Fibroblast of villous mesenchyme (primary cell): ENCODE results near the gene DENND10. TPM values are rescaled to one million over a fixed set of nuclear protein-coding genes. Genes with fewer than 3 reads are reported as not detected.
"Not testable (repeated sequence)": the region's sequence is repeated elsewhere in the genome, so short reads cannot be mapped to it uniquely, and the experiment has no call there.

Experiments
- DNase-seq: peaks from one replicate; pipeline ENCODE4 v3.0.0-alpha.2; 2010; ENCODE audit warnings: low read depth
- H3K4me3 ChIP-seq: 2 replicates; pipeline ENCODE4 v1.5.1; 2011; ENCODE audit warnings: low read depth, mild to moderate bottlenecking, low read length
- CTCF ChIP-seq: IDR thresholded peaks from 2 replicates; pipeline ENCODE4 v1.5.1; 2012; ENCODE audit warnings: low read depth, mild to moderate bottlenecking, low read length; ENCODE audit not compliant: insufficient read depth
- total RNA-seq: library from RNA; depleted of rRNA; stranded (reverse); fragments of >200 nt; gene quantifications from 2 replicates; pipeline ENCODE4 v1.2.3, GENCODE V29; 2012

The DENND10 gene
- total RNA-seq, 1 donor, result 94.6 TPM

GRCh38 chr10:119133949-119134348 lies 30.0 kb downstream of the DENND10 start:
- TF ChIP-seq CTCF, result no peak
- no peak for DNase-seq
- H3K4me3 ChIP-seq, result no peak overlapping the region

- no peak overlapping the region for H3K4me3 ChIP-seq
- peak; percentile 94 for DNase-seq
- no peak for TF ChIP-seq CTCF
Measured at GRCh38 chr10:119135513-119135881, 31.6 kb downstream of the DENND10 start.

- TF ChIP-seq CTCF, result no peak
- H3K4me3 ChIP-seq, result no peak overlapping the region
- peak; percentile 68 for DNase-seq
Measured at GRCh38 chr10:119136084-119136483, 32.2 kb downstream of the DENND10 start.

DNA sequence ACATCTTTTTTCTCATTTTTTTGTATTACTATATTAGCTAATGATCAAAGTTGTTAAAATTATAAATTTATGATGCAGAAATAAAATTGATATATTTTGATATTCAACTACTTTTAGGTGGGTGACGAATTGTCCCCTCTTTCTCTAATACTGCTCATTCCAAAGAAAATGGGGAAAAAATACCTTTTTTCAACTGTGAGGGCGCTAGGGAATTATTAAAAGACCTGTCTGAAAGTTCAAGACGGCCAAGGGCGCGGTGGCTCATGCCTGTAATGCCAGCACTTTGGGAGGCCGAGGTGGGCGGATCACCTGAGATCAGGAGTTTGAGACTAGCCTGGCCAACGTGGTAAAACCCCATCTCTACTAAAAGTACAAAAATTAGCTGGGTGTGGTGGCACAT lies 34.0 kb downstream of the DENND10 start:
- H3K4me3 ChIP-seq, DNase-seq: not testable (repeated sequence)

DNA sequence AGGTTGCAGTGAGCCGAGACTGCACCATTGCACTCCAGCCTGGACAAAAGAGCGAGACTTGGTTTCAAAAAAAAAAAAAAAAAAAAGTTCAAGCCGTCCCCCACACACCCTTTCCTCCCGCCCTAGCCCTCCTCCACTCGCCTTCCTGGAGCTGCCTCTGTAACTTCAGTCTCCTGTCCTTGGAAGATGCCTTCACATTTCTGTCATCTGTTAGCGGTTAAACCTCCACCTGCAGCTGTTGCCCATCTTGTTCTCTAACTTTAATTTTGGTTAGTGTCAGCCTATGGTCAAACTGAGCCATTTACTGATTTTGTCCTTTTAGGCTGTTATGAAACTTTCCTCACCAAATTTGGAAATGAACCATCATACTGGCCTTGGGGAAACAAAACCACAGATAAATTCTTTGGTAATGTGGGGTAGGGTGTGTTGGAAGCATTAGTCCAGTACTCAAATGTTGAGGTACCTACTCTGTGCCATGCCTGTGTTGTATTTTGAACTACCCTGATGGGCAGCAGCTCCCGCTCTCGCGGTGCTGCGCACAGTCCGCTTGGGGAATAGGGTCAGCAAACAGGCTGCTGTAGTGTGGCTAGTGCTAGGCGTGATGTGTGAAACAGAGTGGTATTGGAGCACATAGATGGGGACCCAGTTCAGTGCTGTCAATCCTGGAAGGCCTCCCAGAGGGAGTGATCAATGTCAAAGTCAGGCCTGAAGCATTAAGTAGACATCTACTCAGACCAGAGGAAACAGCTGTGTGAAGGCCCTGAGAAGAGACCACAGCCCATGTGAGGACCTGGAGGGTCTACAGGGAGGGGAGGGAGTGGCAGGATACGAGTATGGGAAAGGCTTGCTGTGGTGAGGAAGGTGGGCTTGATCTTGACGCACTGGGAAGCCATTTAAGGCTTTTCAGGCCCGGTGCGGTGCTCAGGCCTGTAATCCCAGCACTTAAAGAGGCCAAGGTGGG lies 34.7 kb downstream of the DENND10 start:
- no peak overlapping the region for H3K4me3 ChIP-seq
- TF ChIP-seq CTCF, result no peak
- DNase-seq, result no peak

DNA sequence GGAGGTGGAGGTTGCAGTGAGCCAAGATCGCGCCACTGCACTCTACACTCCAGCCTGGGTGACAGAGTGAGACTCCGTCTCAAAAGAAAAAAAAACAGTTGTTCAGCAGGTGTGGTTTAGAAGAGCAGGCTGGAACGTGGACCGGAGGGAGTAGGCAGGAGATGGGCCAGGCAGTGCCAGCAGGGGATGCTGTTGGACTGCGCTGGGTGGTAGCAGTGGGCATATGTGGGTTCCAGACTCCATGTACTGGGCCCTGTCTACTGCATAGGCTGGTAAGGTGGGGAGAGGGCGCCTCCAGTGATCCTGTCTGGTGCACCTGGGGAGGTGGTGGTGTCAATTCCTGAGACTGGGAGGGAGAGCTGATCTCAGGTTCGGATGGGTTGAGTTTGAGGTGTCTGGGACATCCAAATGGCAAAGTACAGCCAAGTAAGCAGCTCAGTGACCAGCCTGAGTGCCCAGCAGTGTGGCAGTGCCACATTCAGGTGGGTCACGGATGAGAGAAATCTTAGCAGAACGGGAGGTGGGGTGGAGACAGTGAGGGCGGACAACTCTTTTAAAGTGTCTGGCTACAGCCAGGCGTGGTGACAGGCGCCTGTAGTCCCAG lies 35.7 kb downstream of the DENND10 start:
- peak; percentile 45 for DNase-seq
- H3K4me3 ChIP-seq, result no peak overlapping the region
- peak; percentile 84 for TF ChIP-seq CTCF

GRCh38 chr10:119140603-119141245 lies 36.8 kb downstream of the DENND10 start:
- DNase-seq, result no peak
- H3K4me3 ChIP-seq, result no peak overlapping the region
- TF ChIP-seq CTCF, result no peak
